HepG2 (cell line): ENCODE results near the gene ACBD6. TPM values are rescaled to one million over a fixed set of nuclear protein-coding genes. Genes with fewer than 3 reads are reported as not detected.

Source experiments
- ATAC-seq: fragments of 200-7000 bp; cut with Tn5 transposase; 3 replicates; pipeline ENCODE4 v1.9.1; 2020; ENCODE audit warnings: mild to moderate bottlenecking, moderate library complexity
- BruUV-seq: library from RNA; stranded (reverse); fragments of 400-500 nt; replicated peaks from 2 replicates; lab custom pipeline; 2021; lab: Mats Ljungman, UMichigan
- CTCF ChIA-PET: fragments of 300-600 bp; formaldehyde crosslinking; extraction: SDS; loops from one replicate; lab custom pipeline; 2021; ENCODE audit warnings: low total read pairs, inconsistent platforms, low intra/inter-chr PET ratio; lab: Yijun Ruan, JAX
- POLR2A ChIA-PET: fragments of 350-600 bp; sonication (Branson Sonifier 250); formaldehyde crosslinking; loops from one replicate; lab custom pipeline; 2020; ENCODE audit warnings: antibody characterized with exemption, inconsistent platforms; lab: Yijun Ruan, JAX
- DNase-seq: peaks from one replicate; pipeline ENCODE4 v3.0.0-alpha.2; 2015; ENCODE audit warnings: low spot score
- FAIRE-seq: peaks from 3 replicates; lab custom pipeline; 2011; peaks lifted over from hg19 to GRCh38; lab: Jason Lieb, UNC
- H2AFZ ChIP-seq: one replicate; pipeline ENCODE4 v1.6.1; 2011; ENCODE audit warnings: low read length, inconsistent platforms
- H3K27ac ChIP-seq: fragments of 300-600 bp; 3 replicates; pipeline ENCODE4 v1.8.0; 2011; ENCODE audit warnings: mixed run types, mild to moderate bottlenecking, mixed read lengths, low read length, inconsistent platforms; ENCODE audit not compliant: insufficient read depth; ENCODE audit errors: extremely low read length
- H3K27me3 ChIP-seq, 2 experiments: fragments of 200-600 bp in 1 of 2; 2 replicates in 1 of 2; 3 replicates in 1 of 2; pipeline versions ENCODE4 v1.6.0 to v1.8.0; 2011; ENCODE audit warnings: low read length in 2 of 2, mild to moderate bottlenecking in 2 of 2, moderate library complexity in 2 of 2, inconsistent platforms in 1 of 2; ENCODE audit not compliant: insufficient read depth in 2 of 2, control insufficient read depth in 1 of 2
- H3K36me3 ChIP-seq, 2 experiments: fragments of 200-600 bp in 1 of 2; replicated peaks in 1 of 2; 2 replicates in 1 of 2; 3 replicates in 1 of 2; pipeline versions ENCODE4 v1.5.1 to v1.8.0; 2011; ENCODE audit warnings: low read length in 2 of 2, inconsistent platforms in 1 of 2; ENCODE audit not compliant: insufficient read depth in 2 of 2, control insufficient read depth in 1 of 2
- H3K4me1 ChIP-seq: 2 replicates; pipeline ENCODE4 v1.5.1; 2012; ENCODE audit warnings: low read length, inconsistent platforms; ENCODE audit not compliant: insufficient read depth
- H3K4me2 ChIP-seq: 2 replicates; pipeline ENCODE4 v1.6.0; 2011; ENCODE audit warnings: low read depth, low read length, inconsistent platforms
- H3K4me3 ChIP-seq, 3 experiments: fragments of 200-600 bp in 1 of 3; sonication (generic), shearing (Covaris generic) in 1 of 3; replicated peaks in 1 of 3; 2 replicates each; pipeline ENCODE4 v1.5.1; 2011 to 2016; ENCODE audit warnings: low read length in 3 of 3, inconsistent platforms in 2 of 3, low read depth in 2 of 3, mild to moderate bottlenecking in 2 of 3, control low read depth in 1 of 3, mixed read lengths in 1 of 3; ENCODE audit not compliant: insufficient read depth in 1 of 3
- H3K79me2 ChIP-seq: one replicate; pipeline ENCODE4 v1.6.1; 2011; ENCODE audit warnings: low read length, inconsistent platforms; ENCODE audit not compliant: insufficient read depth
- H3K9ac ChIP-seq: 2 replicates; pipeline ENCODE4 v1.6.0; 2011; ENCODE audit warnings: mild to moderate bottlenecking, low read depth, low read length, inconsistent platforms; ENCODE audit not compliant: insufficient read depth
- H3K9me3 ChIP-seq: 2 replicates; pipeline ENCODE4 v1.5.1; 2012; ENCODE audit warnings: mild to moderate bottlenecking, low read length
- H4K20me1 ChIP-seq: 2 replicates; pipeline ENCODE4 v1.6.0; 2011; ENCODE audit warnings: inconsistent platforms, mild to moderate bottlenecking, low read length, moderate library complexity; ENCODE audit not compliant: insufficient read depth
- CCAR2 ChIP-seq: fragments of 200-400 bp; formaldehyde crosslinking; optimal IDR thresholded peaks from 2 replicates; pipeline ENCODE3; 2018; ENCODE audit warnings: low read depth, mild to moderate bottlenecking, low read length, moderate library complexity
- CENPX ChIP-seq: sonication (generic); formaldehyde crosslinking; IDR thresholded peaks from 2 replicates; pipeline ENCODE4 v1.9.0; 2021; ENCODE audit warnings: mild to moderate bottlenecking, missing genetic modification reagents, moderate library complexity
- NFIB ChIP-seq: sonication (generic); formaldehyde crosslinking; IDR thresholded peaks from 2 replicates; pipeline ENCODE4 v1.9.0; 2021; ENCODE audit warnings: missing genetic modification reagents, mild to moderate bottlenecking, borderline replicate concordance
- SIX4 ChIP-seq: sonication (generic); formaldehyde crosslinking; IDR thresholded peaks from 2 replicates; pipeline ENCODE4 v1.4.0; 2020; ENCODE audit warnings: missing genetic modification reagents
- SMAD3 ChIP-seq: sonication (generic); formaldehyde crosslinking; IDR thresholded peaks from 2 replicates; pipeline ENCODE4 v1.4.0; 2020; ENCODE audit warnings: missing genetic modification reagents
- ZEB1 ChIP-seq: IDR thresholded peaks from 2 replicates; pipeline ENCODE4 v1.6.1; 2012; ENCODE audit warnings: mild to moderate bottlenecking, low read depth, inconsistent platforms; ENCODE audit not compliant: insufficient replicate concordance
- ZNF350 ChIP-seq: sonication (generic); formaldehyde crosslinking; IDR thresholded peaks from 2 replicates; pipeline ENCODE4 v1.4.0; 2020; ENCODE audit warnings: mild to moderate bottlenecking, low read depth, missing genetic modification reagents, borderline replicate concordance
- ZNF569 ChIP-seq: sonication (generic); formaldehyde crosslinking; IDR thresholded peaks from 2 replicates; pipeline ENCODE4 v1.5.0; 2020; ENCODE audit warnings: mild to moderate bottlenecking, missing genetic modification reagents, moderate library complexity, borderline replicate concordance
- in situ Hi-C: cut with HindIII; loops from 2 replicates; pipeline ENCODE4 v1.10.0; 2017; ENCODE audit warnings: low pct_unique_long_range_greater_than_20kb; ENCODE audit not compliant: extremely low pct_ligation_motif_present
- intact Hi-C: fragments of 100-400 bp; cut with micrococcal nuclease; formaldehyde crosslinking; loops from one replicate; pipeline ENCODE4 v1.10.0; 2022; ENCODE audit not compliant: unreplicated experiment
- polyA plus RNA-seq, 8 experiments: library from polyadenylated mRNA; depleted of rRNA in 3 of 8; stranded (reverse) in 7 of 8; unstranded in 1 of 8; fragments of >200 nt; fragmentation: Illumina TruSeq in 4 of 8; extraction: Trizol in 4 of 8; gene quantifications; 2 replicates each; pipeline versions ENCODE4 v1.2.1 to v1.2.3, GENCODE V29; 2011 to 2016; ENCODE audit warnings: low read depth in 4 of 8, missing spikeins in 1 of 8, mixed read lengths in 1 of 8; ENCODE audit not compliant: insufficient read depth in 1 of 8
- total RNA-seq, 5 experiments: library from RNA; depleted of rRNA; stranded (reverse); fragments of >200 nt; fragmentation: Illumina TruSeq; extraction: Trizol; gene quantifications; 2 replicates each; pipeline ENCODE4 v1.2.3, GENCODE V29; 2016; ENCODE audit warnings: low read depth in 1 of 5
- TF ChIP-seq, protein P1 (sequence below): IDR thresholded peaks from 2 replicates; pipeline ENCODE4 v1.6.1; 2016; ENCODE audit warnings: missing genetic modification reagents, missing compliant biosample characterization
- TF ChIP-seq, protein P2 (sequence below): sonication (generic); formaldehyde crosslinking; IDR thresholded peaks from one replicate; pipeline ENCODE4 v1.5.1; 2020; ENCODE audit warnings: mild to moderate bottlenecking, missing genetic modification reagents; ENCODE audit errors: not compliant biosample characterization
- TF ChIP-seq, protein P3 (sequence below): IDR thresholded peaks from 2 replicates; pipeline ENCODE4 v1.4.0; 2020; ENCODE audit warnings: mild to moderate bottlenecking, missing genetic modification reagents

The ACBD6 gene
- total and polyA plus RNA-seq, 2 of the 13 experiments (the other 11 are each of a cell fraction or from before 2014, with no cell fraction given) = 33.5 to 47.2 TPM

DNA sequence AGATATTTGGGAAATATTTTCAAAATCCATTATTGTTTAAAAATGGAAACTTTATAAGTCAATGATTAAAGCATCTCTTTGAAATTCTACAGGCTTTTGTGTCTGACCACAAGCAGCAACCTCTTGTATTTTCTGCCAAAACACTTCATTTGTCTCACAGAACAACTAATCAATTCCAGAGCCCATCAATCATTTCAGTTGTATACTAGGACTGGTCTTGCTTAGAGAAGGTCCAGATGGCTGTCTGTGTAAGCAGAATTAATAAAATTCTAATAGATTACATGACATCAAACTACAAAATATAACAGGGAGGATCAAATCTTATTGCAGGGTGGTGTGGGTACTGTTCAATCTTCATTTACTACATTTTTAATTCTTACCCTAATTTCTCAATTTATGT lies 76.4 kb downstream of the ACBD6 start:
- no peak overlapping the region for H3K4me3 ChIP-seq
- ChIA-PET POLR2A (no interaction called here), CTCF (no interaction called here)
- no peak for FAIRE-seq
- H2AFZ ChIP-seq = no peak overlapping the region
- no peaks in the 10 kb centered on the region for H3K79me2 ChIP-seq
- no peak for DNase-seq
- no peaks in the 10 kb centered on the region for H3K4me1 ChIP-seq
- no peaks in the 10 kb centered on the region for H3K9me3 ChIP-seq
- no peaks in the 10 kb centered on the region for H4K20me1 ChIP-seq
- ATAC-seq = no peak
- TF ChIP-seq SMAD3 (no peak), NFIB (no peak), CENPX (CRISPR knock-in tag) (no peak), SIX4 (no peak), ZNF350 (no peak), ZEB1 (no peak), CCAR2 (no peak), ZNF569 (CRISPR knock-in tag) (no peak)
- TF ChIP-seq, protein P1, sequence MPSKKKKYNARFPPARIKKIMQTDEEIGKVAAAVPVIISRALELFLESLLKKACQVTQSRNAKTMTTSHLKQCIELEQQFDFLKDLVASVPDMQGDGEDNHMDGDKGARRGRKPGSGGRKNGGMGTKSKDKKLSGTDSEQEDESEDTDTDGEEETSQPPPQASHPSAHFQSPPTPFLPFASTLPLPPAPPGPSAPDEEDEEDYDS = no peak
- TF ChIP-seq, protein P2, sequence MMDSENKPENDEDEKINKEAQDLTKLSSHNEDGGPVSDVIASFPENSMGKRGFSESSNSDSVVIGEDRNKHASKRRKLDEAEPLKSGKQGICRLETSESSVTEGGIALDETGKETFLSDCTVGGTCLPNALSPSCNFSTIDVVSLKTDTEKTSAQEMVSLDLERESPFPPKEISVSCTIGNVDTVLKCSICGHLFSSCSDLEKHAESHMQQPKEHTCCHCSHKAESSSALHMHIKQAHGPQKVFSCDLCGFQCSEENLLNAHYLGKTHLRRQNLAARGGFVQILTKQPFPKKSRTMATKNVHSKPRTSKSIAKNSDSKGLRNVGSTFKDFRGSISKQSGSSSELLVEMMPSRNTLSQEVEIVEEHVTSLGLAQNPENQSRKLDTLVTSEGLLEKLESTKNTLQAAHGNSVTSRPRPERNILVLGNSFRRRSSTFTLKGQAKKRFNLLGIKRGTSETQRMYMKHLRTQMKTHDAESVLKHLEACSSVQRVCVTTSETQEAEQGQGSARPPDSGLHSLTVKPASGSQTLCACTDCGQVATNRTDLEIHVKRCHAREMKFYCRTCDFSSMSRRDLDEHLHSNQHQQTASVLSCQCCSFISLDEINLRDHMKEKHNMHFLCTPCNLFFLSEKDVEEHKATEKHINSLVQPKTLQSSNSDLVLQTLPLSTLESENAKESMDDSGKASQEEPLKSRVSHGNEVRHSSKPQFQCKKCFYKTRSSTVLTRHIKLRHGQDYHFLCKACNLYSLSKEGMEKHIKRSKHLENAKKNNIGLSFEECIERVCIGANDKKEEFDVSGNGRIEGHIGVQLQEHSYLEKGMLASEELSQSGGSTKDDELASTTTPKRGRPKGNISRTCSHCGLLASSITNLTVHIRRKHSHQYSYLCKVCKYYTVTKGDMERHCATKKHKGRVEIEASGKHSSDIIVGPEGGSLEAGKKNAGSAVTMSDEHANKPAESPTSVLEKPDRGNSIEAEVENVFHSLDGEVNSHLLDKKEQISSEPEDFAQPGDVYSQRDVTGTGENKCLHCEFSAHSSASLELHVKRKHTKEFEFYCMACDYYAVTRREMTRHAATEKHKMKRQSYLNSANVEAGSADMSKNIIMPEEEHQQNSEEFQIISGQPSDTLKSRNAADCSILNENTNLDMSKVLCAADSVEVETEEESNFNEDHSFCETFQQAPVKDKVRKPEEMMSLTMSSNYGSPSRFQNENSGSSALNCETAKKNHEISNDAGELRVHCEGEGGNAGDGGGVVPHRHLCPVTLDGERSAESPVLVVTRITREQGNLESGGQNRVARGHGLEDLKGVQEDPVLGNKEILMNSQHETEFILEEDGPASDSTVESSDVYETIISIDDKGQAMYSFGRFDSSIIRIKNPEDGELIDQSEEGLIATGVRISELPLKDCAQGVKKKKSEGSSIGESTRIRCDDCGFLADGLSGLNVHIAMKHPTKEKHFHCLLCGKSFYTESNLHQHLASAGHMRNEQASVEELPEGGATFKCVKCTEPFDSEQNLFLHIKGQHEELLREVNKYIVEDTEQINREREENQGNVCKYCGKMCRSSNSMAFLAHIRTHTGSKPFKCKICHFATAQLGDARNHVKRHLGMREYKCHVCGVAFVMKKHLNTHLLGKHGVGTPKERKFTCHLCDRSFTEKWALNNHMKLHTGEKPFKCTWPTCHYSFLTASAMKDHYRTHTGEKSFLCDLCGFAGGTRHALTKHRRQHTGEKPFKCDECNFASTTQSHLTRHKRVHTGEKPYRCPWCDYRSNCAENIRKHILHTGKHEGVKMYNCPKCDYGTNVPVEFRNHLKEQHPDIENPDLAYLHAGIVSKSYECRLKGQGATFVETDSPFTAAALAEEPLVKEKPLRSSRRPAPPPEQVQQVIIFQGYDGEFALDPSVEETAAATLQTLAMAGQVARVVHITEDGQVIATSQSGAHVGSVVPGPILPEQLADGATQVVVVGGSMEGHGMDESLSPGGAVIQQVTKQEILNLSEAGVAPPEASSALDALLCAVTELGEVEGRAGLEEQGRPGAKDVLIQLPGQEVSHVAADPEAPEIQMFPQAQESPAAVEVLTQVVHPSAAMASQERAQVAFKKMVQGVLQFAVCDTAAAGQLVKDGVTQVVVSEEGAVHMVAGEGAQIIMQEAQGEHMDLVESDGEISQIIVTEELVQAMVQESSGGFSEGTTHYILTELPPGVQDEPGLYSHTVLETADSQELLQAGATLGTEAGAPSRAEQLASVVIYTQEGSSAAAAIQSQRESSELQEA (CRISPR knock-in tag) = no peak
- TF ChIP-seq, protein P3, sequence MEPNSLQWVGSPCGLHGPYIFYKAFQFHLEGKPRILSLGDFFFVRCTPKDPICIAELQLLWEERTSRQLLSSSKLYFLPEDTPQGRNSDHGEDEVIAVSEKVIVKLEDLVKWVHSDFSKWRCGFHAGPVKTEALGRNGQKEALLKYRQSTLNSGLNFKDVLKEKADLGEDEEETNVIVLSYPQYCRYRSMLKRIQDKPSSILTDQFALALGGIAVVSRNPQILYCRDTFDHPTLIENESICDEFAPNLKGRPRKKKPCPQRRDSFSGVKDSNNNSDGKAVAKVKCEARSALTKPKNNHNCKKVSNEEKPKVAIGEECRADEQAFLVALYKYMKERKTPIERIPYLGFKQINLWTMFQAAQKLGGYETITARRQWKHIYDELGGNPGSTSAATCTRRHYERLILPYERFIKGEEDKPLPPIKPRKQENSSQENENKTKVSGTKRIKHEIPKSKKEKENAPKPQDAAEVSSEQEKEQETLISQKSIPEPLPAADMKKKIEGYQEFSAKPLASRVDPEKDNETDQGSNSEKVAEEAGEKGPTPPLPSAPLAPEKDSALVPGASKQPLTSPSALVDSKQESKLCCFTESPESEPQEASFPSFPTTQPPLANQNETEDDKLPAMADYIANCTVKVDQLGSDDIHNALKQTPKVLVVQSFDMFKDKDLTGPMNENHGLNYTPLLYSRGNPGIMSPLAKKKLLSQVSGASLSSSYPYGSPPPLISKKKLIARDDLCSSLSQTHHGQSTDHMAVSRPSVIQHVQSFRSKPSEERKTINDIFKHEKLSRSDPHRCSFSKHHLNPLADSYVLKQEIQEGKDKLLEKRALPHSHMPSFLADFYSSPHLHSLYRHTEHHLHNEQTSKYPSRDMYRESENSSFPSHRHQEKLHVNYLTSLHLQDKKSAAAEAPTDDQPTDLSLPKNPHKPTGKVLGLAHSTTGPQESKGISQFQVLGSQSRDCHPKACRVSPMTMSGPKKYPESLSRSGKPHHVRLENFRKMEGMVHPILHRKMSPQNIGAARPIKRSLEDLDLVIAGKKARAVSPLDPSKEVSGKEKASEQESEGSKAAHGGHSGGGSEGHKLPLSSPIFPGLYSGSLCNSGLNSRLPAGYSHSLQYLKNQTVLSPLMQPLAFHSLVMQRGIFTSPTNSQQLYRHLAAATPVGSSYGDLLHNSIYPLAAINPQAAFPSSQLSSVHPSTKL (CRISPR knock-in tag) = no peak
- H3K36me3 ChIP-seq = no peaks in the 10 kb centered on the region; a peak in 1 of 5 replicates
- intact Hi-C loops = no loop called here
- in situ Hi-C loops = no loop called here
- H3K4me2 ChIP-seq = no peak overlapping the region
- no TSS peak for BruUV-seq
- H3K27me3 ChIP-seq = no peaks in the 10 kb centered on the region
- no peak overlapping the region for H3K9ac ChIP-seq
- no peak overlapping the region for H3K27ac ChIP-seq
